ENCODE results near the gene AGAP1. TPM values are rescaled to one million over a fixed set of nuclear protein-coding genes. Genes with fewer than 3 reads are reported as not detected.

The AGAP1 gene
- polyA plus RNA-seq, 1 donor from 2014 or later = 17.4 TPM

- H3K9ac ChIP-seq (ENCODE audit: low read length) = no peak overlapping the region
- H4K20me1 ChIP-seq (ENCODE audit: insufficient read depth) = no peaks in the 10 kb centered on the region
- H3K4me2 ChIP-seq (ENCODE audit: low read length) = no peak overlapping the region
- no peaks in the 10 kb centered on the region for H3K79me2 ChIP-seq (replicated peaks; ENCODE audit: insufficient read depth, low read length)
- no peak overlapping the region for H2AFZ ChIP-seq (ENCODE audit: low read depth, low read length)
- no peaks in the 10 kb centered on the region for H3K36me3 ChIP-seq (ENCODE audit: insufficient read depth, low read length)
- no peak for TF ChIP-seq CTCF (IDR thresholded peaks at IDR 0.05; ENCODE audit: poor library complexity, severe bottlenecking)
- no peak for TF ChIP-seq SMC3 (conservative IDR thresholded peaks at IDR 0.05; ENCODE audit: poor library complexity)
- no peak for TF ChIP-seq REST (IDR thresholded peaks at IDR 0.05; ENCODE audit: borderline replicate concordance)
- no peak for TF ChIP-seq EP300 (conservative IDR thresholded peaks at IDR 0.05; ENCODE audit: poor library complexity, severe bottlenecking)
- TF ChIP-seq POLR2AphosphoS5 (IDR thresholded peaks at IDR 0.05) = no peak
- no peak for TF ChIP-seq MXI1 (conservative IDR thresholded peaks at IDR 0.05; ENCODE audit: poor library complexity, severe bottlenecking)
- no peak for TF ChIP-seq RAD21 (conservative IDR thresholded peaks at IDR 0.05)
- TF ChIP-seq TAF1 (IDR thresholded peaks at IDR 0.05; ENCODE audit: low read depth) = no peak
- no peak for TF ChIP-seq EZH2 (IDR thresholded peaks at IDR 0.05; ENCODE audit: borderline replicate concordance, insufficient read depth, low read length, poor library complexity, severe bottlenecking)
- no peak overlapping the region for H3K4me3 ChIP-seq (ENCODE audit: low read length)
- H3K27ac ChIP-seq (ENCODE audit: low read length) = no peak overlapping the region
- no peaks in the 10 kb centered on the region for H3F3A ChIP-seq (ENCODE audit: insufficient read depth, low read length, poor library complexity, severe bottlenecking)
- H3K9me3 ChIP-seq (ENCODE audit: low read length) = no peaks in the 10 kb centered on the region
- no peaks in the 10 kb centered on the region for H3K9me2 ChIP-seq (ENCODE audit: insufficient read depth, low read length)
- H3K27me3 ChIP-seq (ENCODE audit: insufficient read depth, low read depth, low read length) = no peaks in the 10 kb centered on the region
Measured at GRCh38 chr2:236133410-236134012, 639.7 kb downstream of the AGAP1 start.

GRCh38 chr2:236136538-236136937, 642.7 kb downstream of the AGAP1 start:
- Histone ChIP-seq H3K4me2 (ENCODE audit: low read length) (no peak overlapping the region), H3K79me2 (replicated peaks; ENCODE audit: insufficient read depth, low read length) (no peaks in the 10 kb centered on the region), H4K20me1 (ENCODE audit: insufficient read depth) (no peaks in the 10 kb centered on the region), H3K9me2 (ENCODE audit: insufficient read depth, low read length) (no peaks in the 10 kb centered on the region), H3K36me3 (ENCODE audit: insufficient read depth, low read length) (no peaks in the 10 kb centered on the region), H3F3A (ENCODE audit: insufficient read depth, low read length, poor library complexity, severe bottlenecking) (no peaks in the 10 kb centered on the region), H3K9ac (ENCODE audit: low read length) (no peak overlapping the region), H3K9me3 (ENCODE audit: low read length) (no peaks in the 10 kb centered on the region), H3K4me3 (ENCODE audit: low read length) (no peak overlapping the region), H3K27me3 (ENCODE audit: insufficient read depth, low read depth, low read length) (no peaks in the 10 kb centered on the region), H3K27ac (ENCODE audit: low read length) (no peak overlapping the region), H2AFZ (ENCODE audit: low read depth, low read length) (no peak overlapping the region)
- TF ChIP-seq TAF1 (IDR thresholded peaks at IDR 0.05; ENCODE audit: low read depth) (no peak), EZH2 (IDR thresholded peaks at IDR 0.05; ENCODE audit: borderline replicate concordance, insufficient read depth, low read length, poor library complexity, severe bottlenecking) (no peak), SMC3 (conservative IDR thresholded peaks at IDR 0.05; ENCODE audit: poor library complexity) (no peak), RAD21 (conservative IDR thresholded peaks at IDR 0.05) (no peak), POLR2AphosphoS5 (IDR thresholded peaks at IDR 0.05) (no peak), REST (IDR thresholded peaks at IDR 0.05; ENCODE audit: borderline replicate concordance) (no peak), EP300 (conservative IDR thresholded peaks at IDR 0.05; ENCODE audit: poor library complexity, severe bottlenecking) (no peak), CTCF (IDR thresholded peaks at IDR 0.05; ENCODE audit: poor library complexity, severe bottlenecking) (no peak), MXI1 (conservative IDR thresholded peaks at IDR 0.05; ENCODE audit: poor library complexity, severe bottlenecking) (no peak)

All from neural cell (in vitro differentiated cells).